ENCODE measurements around the gene GPRIN3.

GRCh38 chr4:89298155-89298554, 9.4 kb downstream of the GPRIN3 start:
- no peak for TF ChIP-seq YY1 (IDR thresholded peaks at IDR 0.05; ENCODE audit: low read depth)
- TF ChIP-seq REST (IDR thresholded peaks at IDR 0.05; ENCODE audit: low read depth) = no peak
- TF ChIP-seq RAD21 (IDR thresholded peaks at IDR 0.05; ENCODE audit: low read depth) = no peak

Data from Ishikawa (cell line).